HG02798 (cell line): ENCODE data around the gene APOBR.
"Not testable (repeated sequence)": the region's sequence is repeated elsewhere in the genome, so short reads cannot be mapped to it uniquely, and the experiment has no call there.

Source experiments
- ATAC-seq: cut with Tn5 transposase; IDR thresholded peaks from one replicate; pipeline ENCODE4 v1.9.1; 2021; ENCODE audit warnings: mild to moderate bottlenecking; ENCODE audit not compliant: unreplicated experiment, poor library complexity

Gene APOBR

DNA sequence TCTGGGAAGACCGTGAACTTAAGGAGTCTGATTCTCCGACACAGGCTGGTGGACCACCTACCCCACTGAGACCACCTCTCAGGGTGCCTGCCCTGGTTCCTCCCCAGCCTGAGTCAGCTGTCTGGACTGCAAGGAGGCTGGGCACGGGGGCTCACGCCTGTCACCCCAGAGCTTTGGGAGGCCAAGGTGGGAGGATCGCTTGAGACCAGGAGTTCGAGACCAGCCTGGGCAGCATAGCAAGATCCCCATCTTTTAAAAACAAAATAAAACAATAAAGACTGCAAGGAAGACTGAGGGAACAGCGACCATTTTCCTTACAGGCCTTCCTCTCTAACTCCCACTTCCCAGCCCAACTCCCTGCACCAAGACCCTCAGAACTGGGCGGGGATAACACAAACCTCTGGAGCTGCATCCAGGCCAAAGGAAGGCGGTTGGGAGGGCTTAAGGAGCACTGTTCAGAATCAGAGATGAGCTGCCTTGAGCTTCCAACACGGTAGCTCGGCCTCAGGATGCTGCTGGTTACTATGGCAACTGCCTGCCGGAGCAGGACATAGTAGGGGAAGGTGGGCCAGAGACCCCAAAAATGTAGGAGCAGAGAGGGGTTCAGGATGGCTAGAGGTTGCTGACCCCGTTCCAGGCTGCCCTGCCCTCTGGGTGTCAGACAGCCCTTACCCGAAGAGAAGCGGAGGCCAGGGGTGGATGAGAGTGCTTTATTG, 4.4 kb downstream of the APOBR start:
- no peak for ATAC-seq

DNA sequence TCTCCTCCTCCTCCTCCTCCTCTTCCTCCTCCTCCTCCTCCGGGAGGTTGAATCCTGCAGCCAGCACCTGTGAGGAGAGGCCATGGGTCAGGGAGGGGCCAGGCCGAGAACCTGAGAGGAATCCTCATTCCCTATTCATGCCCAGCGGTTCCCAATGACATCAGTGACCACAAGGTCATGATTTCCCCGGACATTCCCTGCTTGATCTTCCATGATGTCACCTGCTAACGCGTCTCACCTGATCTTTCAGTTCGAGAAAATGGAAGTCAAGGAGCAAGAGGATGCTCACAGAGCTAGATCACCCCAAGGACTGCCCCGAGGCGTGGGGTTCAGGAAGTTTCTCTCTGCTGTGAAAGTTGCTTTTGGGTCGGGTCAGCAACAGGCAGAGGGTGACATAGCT, 5.4 kb downstream of the APOBR start:
- ATAC-seq, result no peak

DNA sequence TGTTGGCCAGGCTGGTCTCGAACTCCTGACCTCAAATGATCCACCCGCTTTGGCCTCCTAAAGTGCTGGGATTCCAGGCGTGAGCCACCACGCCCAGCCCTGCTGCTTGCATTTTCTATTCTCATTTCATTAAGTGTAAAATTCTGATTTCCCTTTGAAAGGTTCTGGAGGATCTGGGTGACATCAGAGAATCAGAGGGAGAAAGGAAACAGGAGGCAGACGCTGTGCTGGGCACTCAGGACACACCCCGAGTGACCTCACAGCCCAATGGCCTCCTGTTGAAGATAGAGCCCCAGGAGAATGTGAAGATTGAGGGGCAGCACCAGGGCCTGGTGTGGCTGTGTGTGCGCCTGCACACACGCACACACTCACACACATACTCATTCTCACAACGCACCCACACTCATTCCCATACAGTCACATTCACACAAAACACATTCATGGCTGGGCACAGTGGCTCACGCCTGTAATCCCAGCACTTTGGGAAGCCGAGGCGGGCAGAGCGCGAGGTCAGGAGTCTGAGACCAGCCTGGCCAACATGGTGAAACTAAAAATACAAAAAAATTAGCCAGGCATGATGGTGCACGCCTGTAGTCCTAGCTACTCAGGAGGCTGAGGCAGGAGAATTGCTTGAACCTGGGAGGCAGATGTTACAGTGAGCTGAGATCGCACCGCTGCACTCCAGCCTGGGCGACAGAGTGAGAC, 6.2 kb downstream of the APOBR start:
- ATAC-seq, result not testable (repeated sequence)

DNA sequence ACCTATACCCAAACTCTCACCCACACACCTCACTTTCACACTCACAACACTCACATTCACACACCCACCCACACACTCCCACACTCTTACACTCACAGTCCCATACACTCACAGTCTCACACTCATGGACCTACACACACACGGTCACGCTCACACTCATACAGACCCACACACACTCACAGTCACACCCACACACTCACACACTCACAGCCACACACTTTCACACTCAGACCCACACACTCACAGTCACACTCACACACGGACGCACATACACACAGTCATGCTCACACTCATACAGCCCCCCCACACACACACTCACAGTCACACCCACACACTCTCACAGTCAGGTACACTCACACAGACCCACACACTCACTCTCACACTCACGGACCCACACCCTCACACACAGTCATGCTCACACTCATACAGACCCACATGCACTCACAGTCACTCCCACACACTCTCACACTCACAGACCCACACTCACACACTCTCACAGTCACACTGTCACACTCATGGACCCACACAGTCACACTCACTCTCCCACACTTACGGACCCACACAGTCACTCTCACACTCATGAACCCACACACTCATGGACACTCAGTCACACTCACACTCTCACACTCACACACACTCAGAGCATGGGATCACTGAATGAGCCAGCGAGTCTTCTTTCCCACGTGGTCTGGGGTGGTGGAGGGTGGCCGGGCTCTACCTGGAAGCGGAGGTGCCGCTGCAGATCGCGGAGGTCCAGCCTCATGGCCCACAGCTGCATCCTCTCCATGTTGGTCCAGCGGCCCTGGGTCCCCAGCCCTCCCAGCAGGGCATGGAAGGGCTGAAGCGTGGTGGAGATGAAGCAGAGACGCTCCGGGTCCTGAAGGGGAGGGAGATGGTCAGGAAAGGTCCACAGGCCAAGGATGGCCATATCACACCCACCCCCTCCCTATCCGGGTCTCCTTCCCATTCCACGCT, 7.1 kb downstream of the APOBR start:
- no peak for ATAC-seq

GRCh38 chr16:28502290-28502689, 7.8 kb downstream of the APOBR start:
- no peak for ATAC-seq

DNA sequence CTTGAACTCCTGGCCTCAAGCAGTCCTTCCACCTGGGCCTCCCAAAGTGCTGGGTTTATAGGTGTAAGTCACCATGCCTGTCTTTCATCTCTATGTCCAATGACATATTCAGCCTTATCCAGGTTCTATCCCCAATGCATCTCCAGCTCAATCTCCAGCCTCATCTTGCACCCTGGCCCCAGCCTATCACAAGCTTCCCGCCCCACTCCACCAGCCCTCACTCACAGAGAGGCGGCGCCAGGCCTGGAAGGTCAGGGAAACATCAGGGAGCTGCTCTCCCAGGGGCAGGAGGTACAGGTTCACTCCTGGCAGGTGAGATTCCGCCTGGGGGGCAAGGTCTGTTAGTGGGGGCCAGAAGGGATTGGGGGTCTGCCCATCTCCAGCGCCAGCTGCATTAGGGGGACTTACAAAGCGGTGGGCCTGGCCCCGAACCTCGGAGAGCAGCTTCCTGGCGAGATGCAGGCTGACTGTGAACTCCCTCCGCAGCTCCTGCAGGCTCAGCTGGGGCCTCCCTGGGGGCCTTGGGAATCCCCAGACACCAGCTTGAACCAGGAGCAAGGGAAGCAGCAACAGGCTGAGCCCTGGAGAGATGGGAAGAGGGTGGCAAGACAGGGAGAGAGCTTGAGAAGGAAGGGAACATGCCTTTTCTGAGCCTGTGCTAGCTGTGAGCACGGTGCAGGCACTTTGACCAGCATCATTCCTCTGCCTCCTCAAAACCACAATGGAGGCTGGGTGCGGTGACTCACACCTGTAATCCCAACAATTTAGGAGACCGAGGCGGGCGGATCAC, 9.2 kb downstream of the APOBR start:
- ATAC-seq, result no peak

- no peak for ATAC-seq
These were observed 10.4 kb downstream of the APOBR start for GRCh38 chr16:28504707-28505404.

DNA sequence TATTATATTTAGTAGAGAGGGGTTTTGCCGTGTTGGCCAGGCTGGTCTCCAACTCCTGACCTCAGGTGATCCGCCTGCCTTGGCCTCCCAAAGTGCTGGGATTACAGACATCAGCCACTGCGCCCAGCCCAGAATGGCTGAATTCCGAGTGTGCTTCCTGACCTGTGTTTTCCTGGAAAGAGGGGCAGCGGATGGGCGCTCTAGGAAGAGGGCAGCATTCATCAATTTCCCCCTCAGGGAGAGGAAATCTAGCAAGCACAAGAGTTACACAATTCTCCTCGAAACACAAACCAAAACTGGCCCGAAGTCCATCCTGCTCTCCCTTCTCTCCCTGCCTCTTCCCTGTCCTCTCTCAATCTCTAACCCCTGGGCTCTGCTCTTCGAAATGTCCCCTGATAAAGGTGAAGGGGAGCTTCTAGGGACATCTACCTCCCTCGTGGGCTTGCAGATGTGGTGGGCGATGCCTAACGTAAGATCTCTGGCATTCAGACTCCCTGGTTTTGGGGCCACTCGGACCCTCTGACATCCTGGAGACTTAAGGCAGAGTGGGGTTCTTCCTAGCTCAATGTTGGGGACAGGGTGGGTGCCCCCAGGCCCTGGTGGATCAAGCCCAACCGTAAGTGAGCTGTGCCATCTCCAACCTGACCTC, 11.2 kb downstream of the APOBR start:
- no peak for ATAC-seq

DNA sequence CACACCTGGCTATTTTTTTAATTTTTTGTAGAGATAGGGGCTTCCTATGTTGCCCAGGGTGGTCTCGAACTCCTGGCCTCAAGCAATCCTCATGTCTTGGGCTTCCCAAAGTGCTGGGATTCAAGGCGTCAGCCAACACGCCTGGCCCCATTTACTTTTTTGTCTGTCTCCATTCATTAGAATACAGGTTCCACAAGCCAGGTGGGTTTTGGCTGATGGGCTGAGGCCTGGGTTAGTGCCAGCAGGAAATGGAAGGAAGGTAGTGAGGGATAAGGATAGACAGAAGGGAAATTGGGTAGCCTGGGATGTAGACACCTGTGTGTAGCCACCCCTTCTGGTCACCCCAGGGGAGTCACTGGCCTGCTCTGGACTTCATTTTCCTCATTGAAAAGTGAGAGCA, 16.6 kb downstream of the APOBR start:
- ATAC-seq, result no peak

DNA sequence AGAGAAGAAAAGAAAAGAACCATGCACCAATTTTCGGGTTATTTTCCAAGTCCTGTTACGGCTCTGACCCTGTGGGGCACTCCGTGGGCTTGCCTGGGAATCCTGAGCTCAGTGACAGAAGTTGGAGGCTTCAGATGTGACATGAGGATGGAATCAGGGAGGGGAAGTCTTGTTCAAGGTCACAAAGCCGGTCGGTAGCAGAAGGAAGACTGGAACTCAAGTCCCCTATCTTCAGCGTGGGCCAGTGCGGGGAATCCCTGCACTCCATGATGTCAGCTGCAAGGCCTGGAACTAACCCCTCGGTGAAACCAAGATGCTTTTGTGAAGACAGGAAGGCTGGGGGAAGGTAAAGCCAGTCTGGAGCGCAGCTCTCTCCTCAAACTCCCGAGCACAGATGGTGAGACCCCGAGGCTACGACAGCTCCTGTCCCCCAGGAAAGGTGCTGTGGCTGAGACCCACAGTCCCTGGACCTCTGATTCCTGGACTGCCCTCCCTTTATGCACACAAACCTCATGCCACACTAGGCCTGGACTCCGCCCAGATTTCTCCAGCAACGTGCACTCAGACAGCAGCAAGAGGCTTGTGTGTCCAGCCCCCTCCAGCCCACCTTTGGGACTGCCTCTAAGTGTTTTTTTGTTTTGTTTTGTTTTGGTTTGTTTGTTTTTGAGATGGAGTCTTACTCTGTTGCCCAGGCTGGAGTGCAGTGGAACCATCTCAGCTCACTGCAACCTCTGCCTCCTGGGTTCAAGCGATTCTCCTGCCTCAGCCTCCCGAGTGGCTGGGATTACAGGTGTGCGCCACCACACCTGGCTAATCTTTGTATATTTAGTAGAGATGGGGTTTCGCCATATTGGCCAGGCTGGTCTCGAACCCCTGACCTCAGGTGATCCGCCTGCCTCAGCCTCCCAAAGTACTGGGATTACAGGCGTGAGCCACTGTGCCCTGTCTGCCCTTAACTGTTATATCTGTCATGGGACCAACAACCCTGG, 17.7 kb downstream of the APOBR start:
- no peak for ATAC-seq

- no peak for ATAC-seq
These were observed 19.2 kb downstream of the APOBR start for GRCh38 chr16:28513484-28514181.

DNA sequence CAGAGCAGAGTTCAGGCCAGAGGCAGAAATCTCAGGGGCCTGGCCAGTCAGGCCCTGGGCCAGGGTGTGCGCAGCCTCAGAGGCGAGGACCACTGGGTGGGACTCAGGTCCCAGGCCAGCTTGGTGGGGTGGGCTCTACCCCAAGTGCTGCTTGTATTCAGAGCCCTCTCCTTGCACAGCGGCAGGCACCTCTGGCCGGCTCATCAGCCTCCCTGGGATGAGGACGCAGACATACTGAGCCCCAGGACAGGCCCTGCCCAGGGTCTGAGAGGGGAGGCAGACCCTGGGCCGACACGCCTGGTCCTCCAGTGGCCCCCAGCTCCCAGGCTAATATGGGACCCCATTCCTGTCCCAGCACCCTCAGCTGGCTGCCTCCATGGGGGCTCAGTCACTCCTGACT, 19.8 kb downstream of the APOBR start:
- ATAC-seq, result no peak

- no peak for ATAC-seq
These were observed 26.2 kb downstream of the APOBR start for GRCh38 chr16:28520672-28521071.

DNA sequence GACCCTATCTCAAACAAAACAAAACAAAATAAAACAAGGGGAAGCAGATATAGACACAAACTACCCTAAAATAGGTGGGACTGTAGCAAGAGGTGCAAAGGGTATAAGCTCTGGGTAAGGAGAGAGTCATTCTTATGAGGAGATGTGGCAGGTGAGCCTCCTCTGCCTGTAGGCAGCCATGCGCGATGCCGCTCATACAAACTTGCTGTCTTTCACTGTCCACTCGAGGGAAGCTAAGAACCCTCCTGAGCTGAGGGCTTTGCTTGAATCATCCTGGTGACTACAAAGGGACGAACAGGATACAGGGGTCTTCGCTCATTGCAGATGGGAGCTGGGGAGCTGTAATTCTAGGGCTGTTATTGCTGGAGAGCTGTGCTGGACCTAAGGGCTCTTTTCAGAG, 27.0 kb downstream of the APOBR start:
- ATAC-seq, result no peak

- no peak for ATAC-seq
These were observed 28.3 kb downstream of the APOBR start for GRCh38 chr16:28522792-28523191.

DNA sequence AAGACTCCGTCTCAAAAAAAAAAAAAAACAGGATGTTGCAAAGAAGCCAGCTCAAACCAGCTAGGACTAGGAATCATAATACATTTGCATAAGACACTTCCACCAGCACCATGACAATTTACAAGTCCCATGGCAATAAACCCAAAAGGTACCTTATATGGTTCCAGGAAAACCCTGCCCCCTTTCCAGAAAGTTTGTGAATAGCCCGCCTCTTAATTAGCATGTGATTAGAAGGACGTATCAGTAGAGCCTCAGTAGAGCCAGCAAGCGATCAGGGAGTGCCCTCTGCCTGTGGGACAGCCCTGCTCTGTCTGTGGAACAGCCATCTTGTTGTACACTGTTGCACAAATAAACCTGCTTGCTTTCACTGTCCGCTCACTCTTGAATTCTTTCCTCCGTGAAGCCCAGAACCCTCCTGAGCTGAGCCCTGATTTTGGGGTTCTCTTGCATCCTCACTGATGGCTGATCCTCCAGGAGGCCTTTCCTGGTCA, 30.3 kb downstream of the APOBR start:
- ATAC-seq, result no peak
